Stimulated activated memory B cell treated with anti-CD40 and anti-IgM and Interleukin-4, amounts not matched to agents 10 μg/mL and 1 μg/mL and 100 μg/mL, for 72 hours (primary cell): ENCODE data around the gene DCX.

Source experiments
- ATAC-seq: fragments of 150-1000 bp; cut with Tn5 transposase; 2 replicates; pipeline ENCODE4 v1.10.0; 2021
- H3K27ac Mint-ChIP-seq: one replicate; pipeline ENCODE4 v1.8.0; 2022; ENCODE audit warnings: mild to moderate bottlenecking, mixed read lengths
- H3K27me3 Mint-ChIP-seq: one replicate; pipeline ENCODE4 v1.8.0; 2022; ENCODE audit warnings: mixed read lengths
- H3K36me3 Mint-ChIP-seq: one replicate; pipeline ENCODE4 v1.8.0; 2022; ENCODE audit warnings: mixed read lengths
- H3K4me1 Mint-ChIP-seq: one replicate; pipeline ENCODE4 v1.8.0; 2022; ENCODE audit warnings: mixed read lengths
- H3K4me3 Mint-ChIP-seq: one replicate; pipeline ENCODE4 v1.8.0; 2022; ENCODE audit warnings: mild to moderate bottlenecking, moderate library complexity, mixed read lengths
- H3K9me3 Mint-ChIP-seq: one replicate; pipeline ENCODE4 v1.8.0; 2022; ENCODE audit warnings: mixed read lengths

DCX gene

GRCh38 chrX:111302284-111302683, 109.7 kb downstream of the DCX start:
- ATAC-seq = no peak
- no peak overlapping the region for H3K27ac Mint-ChIP-seq
- no peak overlapping the region for H3K4me3 Mint-ChIP-seq
- peaks cover 3% of the 10 kb centered on the region for H3K9me3 Mint-ChIP-seq
- no peaks in the 10 kb centered on the region for H3K4me1 Mint-ChIP-seq
- H3K36me3 Mint-ChIP-seq = no peaks in the 10 kb centered on the region
- H3K27me3 Mint-ChIP-seq = no peaks in the 10 kb centered on the region

GRCh38 chrX:111288841-111289240, 123.2 kb downstream of the DCX start:
- Mint-ChIP-seq H3K27me3 (no peaks in the 10 kb centered on the region), H3K4me3 (no peak overlapping the region), H3K9me3 (no peaks in the 10 kb centered on the region), H3K27ac (no peak overlapping the region), H3K36me3 (no peaks in the 10 kb centered on the region), H3K4me1 (no peaks in the 10 kb centered on the region)
- no peak for ATAC-seq

GRCh38 chrX:111284631-111285293, 127.2 kb downstream of the DCX start:
- no peaks in the 10 kb centered on the region for H3K36me3 Mint-ChIP-seq
- no peaks in the 10 kb centered on the region for H3K27me3 Mint-ChIP-seq
- no peak for ATAC-seq
- no peaks in the 10 kb centered on the region for H3K4me1 Mint-ChIP-seq
- H3K9me3 Mint-ChIP-seq = peaks cover 3% of the 10 kb centered on the region
- no peak overlapping the region for H3K27ac Mint-ChIP-seq
- no peak overlapping the region for H3K4me3 Mint-ChIP-seq

- H3K9me3 Mint-ChIP-seq = peaks cover 3% of the 10 kb centered on the region
- H3K36me3 Mint-ChIP-seq = no peaks in the 10 kb centered on the region
- no peaks in the 10 kb centered on the region for H3K4me1 Mint-ChIP-seq
- H3K27me3 Mint-ChIP-seq = no peaks in the 10 kb centered on the region
- H3K27ac Mint-ChIP-seq = no peak overlapping the region
- no peak for ATAC-seq
- H3K4me3 Mint-ChIP-seq = no peak overlapping the region
Observed at GRCh38 chrX:111283446-111283845, 128.5 kb downstream of the DCX start.

- Mint-ChIP-seq H3K27me3 (no peaks in the 10 kb centered on the region), H3K4me3 (no peak overlapping the region), H3K36me3 (no peaks in the 10 kb centered on the region), H3K4me1 (no peaks in the 10 kb centered on the region), H3K27ac (no peak overlapping the region), H3K9me3 (peaks cover 3% of the 10 kb centered on the region)
- ATAC-seq = no peak
Observed at GRCh38 chrX:111282991-111283390, 129.0 kb downstream of the DCX start.

- Mint-ChIP-seq H3K36me3 (no peaks in the 10 kb centered on the region), H3K27ac (no peak overlapping the region), H3K4me1 (no peaks in the 10 kb centered on the region), H3K9me3 (peaks cover 3% of the 10 kb centered on the region), H3K27me3 (no peaks in the 10 kb centered on the region), H3K4me3 (no peak overlapping the region)
- ATAC-seq = no peak
Observed at GRCh38 chrX:111282139-111282538, 129.9 kb downstream of the DCX start.

- Mint-ChIP-seq H3K27ac (no peak within 1 kb of the TSS), H3K9me3 (no peaks in the 10 kb centered on the region), H3K36me3 (no peaks in the 10 kb centered on the region), H3K4me3 (no peak within 1 kb of the TSS), H3K27me3 (no peaks in the 10 kb centered on the region), H3K4me1 (no peaks in the 10 kb centered on the region)
- no peak for ATAC-seq
Observed at GRCh38 chrX:111270339-111270738, 141.7 kb downstream of the DCX start, which contains the start of gene CAPN6. CAPN6 (minus strand) TSS chrX:111270483; CDS start chrX:111263936, 6,547 bp downstream.

GRCh38 chrX:111268506-111268905, 143.5 kb downstream of the DCX start:
- ATAC-seq = no peak
- no peak overlapping the region for H3K4me3 Mint-ChIP-seq
- H3K36me3 Mint-ChIP-seq = no peaks in the 10 kb centered on the region
- no peaks in the 10 kb centered on the region for H3K27me3 Mint-ChIP-seq
- no peak overlapping the region for H3K27ac Mint-ChIP-seq
- H3K4me1 Mint-ChIP-seq = no peaks in the 10 kb centered on the region
- no peaks in the 10 kb centered on the region for H3K9me3 Mint-ChIP-seq

GRCh38 chrX:111265486-111265885, 146.5 kb downstream of the DCX start:
- no peaks in the 10 kb centered on the region for H3K4me1 Mint-ChIP-seq
- no peaks in the 10 kb centered on the region for H3K9me3 Mint-ChIP-seq
- H3K27me3 Mint-ChIP-seq = no peaks in the 10 kb centered on the region
- no peak overlapping the region for H3K27ac Mint-ChIP-seq
- H3K36me3 Mint-ChIP-seq = no peaks in the 10 kb centered on the region
- ATAC-seq = no peak
- no peak overlapping the region for H3K4me3 Mint-ChIP-seq

- Mint-ChIP-seq H3K4me3 (no peak overlapping the region), H3K27ac (no peak overlapping the region), H3K9me3 (no peaks in the 10 kb centered on the region), H3K4me1 (no peaks in the 10 kb centered on the region), H3K36me3 (no peaks in the 10 kb centered on the region), H3K27me3 (no peaks in the 10 kb centered on the region)
- ATAC-seq = no peak
Observed at GRCh38 chrX:111264385-111264784, 147.6 kb downstream of the DCX start.

GRCh38 chrX:111262086-111262485, 149.9 kb downstream of the DCX start:
- Mint-ChIP-seq H3K4me3 (no peak overlapping the region), H3K27ac (no peak overlapping the region), H3K9me3 (no peaks in the 10 kb centered on the region), H3K4me1 (no peaks in the 10 kb centered on the region), H3K27me3 (no peaks in the 10 kb centered on the region), H3K36me3 (no peaks in the 10 kb centered on the region)
- no peak for ATAC-seq

- no peak for ATAC-seq
- Mint-ChIP-seq H3K36me3 (no peaks in the 10 kb centered on the region), H3K27me3 (no peaks in the 10 kb centered on the region), H3K4me3 (no peak overlapping the region), H3K4me1 (no peaks in the 10 kb centered on the region), H3K9me3 (no peaks in the 10 kb centered on the region), H3K27ac (no peak overlapping the region)
Observed at GRCh38 chrX:111260451-111260850, 151.5 kb downstream of the DCX start.

- Mint-ChIP-seq H3K4me1 (no peaks in the 10 kb centered on the region), H3K4me3 (no peak overlapping the region), H3K9me3 (no peaks in the 10 kb centered on the region), H3K36me3 (no peaks in the 10 kb centered on the region), H3K27ac (no peak overlapping the region), H3K27me3 (no peaks in the 10 kb centered on the region)
- no peak for ATAC-seq
Observed at GRCh38 chrX:111259559-111259958, 152.4 kb downstream of the DCX start.

- Mint-ChIP-seq H3K27ac (no peak overlapping the region), H3K27me3 (no peaks in the 10 kb centered on the region), H3K9me3 (no peaks in the 10 kb centered on the region), H3K4me3 (no peak overlapping the region), H3K4me1 (no peaks in the 10 kb centered on the region), H3K36me3 (no peaks in the 10 kb centered on the region)
- no peak for ATAC-seq
Observed at GRCh38 chrX:111257733-111258132, 154.3 kb downstream of the DCX start.

GRCh38 chrX:111254896-111255693, 156.9 kb downstream of the DCX start:
- Mint-ChIP-seq H3K36me3 (no peaks in the 10 kb centered on the region), H3K4me3 (no peak overlapping the region), H3K4me1 (no peaks in the 10 kb centered on the region), H3K9me3 (no peaks in the 10 kb centered on the region), H3K27me3 (no peaks in the 10 kb centered on the region), H3K27ac (no peak overlapping the region)
- ATAC-seq = no peak

- no peak for ATAC-seq
- Mint-ChIP-seq H3K4me1 (no peaks in the 10 kb centered on the region), H3K9me3 (no peaks in the 10 kb centered on the region), H3K36me3 (no peaks in the 10 kb centered on the region), H3K27me3 (no peaks in the 10 kb centered on the region), H3K4me3 (no peak overlapping the region), H3K27ac (no peak overlapping the region)
Observed at GRCh38 chrX:111244235-111244750, 167.7 kb downstream of the DCX start.
